ENCODE data around the gene ARHGEF12.

The ARHGEF12 gene

GRCh38 chr11:120318906-120319305 is 17.3 kb upstream of the ARHGEF12 start:
- no peak for DNase-seq

GRCh38 chr11:120324932-120325810 is 11.0 kb upstream of the ARHGEF12 start, which contains the start of gene TLCD5:
TSS of gene TLCD5 (plus strand) at chr11:120325299. CDS start at chr11:120327442, 2,143 bp downstream.
- DNase-seq: peak; percentile 89

- DNase-seq: no peak
Observed at GRCh38 chr11:120326228-120326627, 10.0 kb upstream of the ARHGEF12 start.

- no peak for DNase-seq
Observed at GRCh38 chr11:120326845-120327281, 9.3 kb upstream of the ARHGEF12 start.

GRCh38 chr11:120327311-120327710 is 8.9 kb upstream of the ARHGEF12 start:
- DNase-seq: no peak

GRCh38 chr11:120329556-120329955 is 6.7 kb upstream of the ARHGEF12 start:
- DNase-seq: no peak

- no peak for DNase-seq
Observed at GRCh38 chr11:120330045-120330444, 6.2 kb upstream of the ARHGEF12 start.

- DNase-seq: no peak
Observed at GRCh38 chr11:120331301-120331996, 4.8 kb upstream of the ARHGEF12 start.

- DNase-seq: no peak
Observed at GRCh38 chr11:120332822-120333716, 3.1 kb upstream of the ARHGEF12 start.

- no peak for DNase-seq
Observed at GRCh38 chr11:120333801-120334200, 2.4 kb upstream of the ARHGEF12 start.

GRCh38 chr11:120334332-120334731 is 1.9 kb upstream of the ARHGEF12 start:
- DNase-seq: no peak

- peak; percentile 66 for DNase-seq
Observed at GRCh38 chr11:120334894-120335462, 1.2 kb upstream of the ARHGEF12 start.

- DNase-seq: peak; percentile 75
Observed at GRCh38 chr11:120335556-120335907, 681 bp upstream of the ARHGEF12 start.

- peak; percentile 77 for DNase-seq
Observed at GRCh38 chr11:120336641-120337354, 585 bp downstream of the ARHGEF12 start.

- no peak for DNase-seq
Observed at GRCh38 chr11:120337355-120338106, 1.3 kb downstream of the ARHGEF12 start.

- DNase-seq: no peak
Observed at GRCh38 chr11:120338107-120338933, 2.1 kb downstream of the ARHGEF12 start.

- DNase-seq: no peak
Observed at GRCh38 chr11:120339394-120339890, 3.2 kb downstream of the ARHGEF12 start.

- DNase-seq: no peak
Observed at GRCh38 chr11:120340529-120340928, 4.3 kb downstream of the ARHGEF12 start.

GRCh38 chr11:120342226-120342625 is 6.0 kb downstream of the ARHGEF12 start:
- DNase-seq: no peak

- no peak for DNase-seq
Observed at GRCh38 chr11:120342678-120343077, 6.5 kb downstream of the ARHGEF12 start.
